WERI-Rb-1 (cell line): ENCODE data around the gene STARD3.
A peak's percentile ranks its signal among the peaks of the same experiment; 100 is the strongest.

Source experiments
- DNase-seq: peaks from one replicate; pipeline ENCODE4 v3.0.0-alpha.2; 2020
- H3K27ac ChIP-seq: fragments of 250-450 bp; sonication (Bioruptor Pico); 2 replicates; pipeline ENCODE4 v1.5.1; 2020; ENCODE audit warnings: mild to moderate bottlenecking, moderate library complexity
- H3K27me3 ChIP-seq: fragments of 250-450 bp; sonication (Bioruptor Pico); 2 replicates; pipeline ENCODE4 v1.5.1; 2021; ENCODE audit warnings: mild to moderate bottlenecking, low read depth, moderate library complexity; ENCODE audit not compliant: insufficient read depth, severe bottlenecking
- H3K36me3 ChIP-seq: fragments of 250-450 bp; sonication (Bioruptor Pico); 2 replicates; pipeline ENCODE4 v1.5.1; 2020; ENCODE audit warnings: mild to moderate bottlenecking, moderate library complexity
- H3K4me3 ChIP-seq: 2 replicates; pipeline ENCODE4 v1.5.1; 2011; ENCODE audit warnings: low read depth, mild to moderate bottlenecking, control low read depth, low read length
- H3K9me3 ChIP-seq: fragments of 250-450 bp; sonication (Bioruptor Pico); 2 replicates; pipeline ENCODE4 v1.5.1; 2021; ENCODE audit warnings: mild to moderate bottlenecking, moderate library complexity; ENCODE audit not compliant: severe bottlenecking
- TF ChIP-seq, protein P1 (sequence below): IDR thresholded peaks from 2 replicates; pipeline ENCODE4 v1.5.1; 2011; ENCODE audit warnings: low read depth, mild to moderate bottlenecking, control low read depth, inconsistent platforms, low read length

Gene STARD3

DNA sequence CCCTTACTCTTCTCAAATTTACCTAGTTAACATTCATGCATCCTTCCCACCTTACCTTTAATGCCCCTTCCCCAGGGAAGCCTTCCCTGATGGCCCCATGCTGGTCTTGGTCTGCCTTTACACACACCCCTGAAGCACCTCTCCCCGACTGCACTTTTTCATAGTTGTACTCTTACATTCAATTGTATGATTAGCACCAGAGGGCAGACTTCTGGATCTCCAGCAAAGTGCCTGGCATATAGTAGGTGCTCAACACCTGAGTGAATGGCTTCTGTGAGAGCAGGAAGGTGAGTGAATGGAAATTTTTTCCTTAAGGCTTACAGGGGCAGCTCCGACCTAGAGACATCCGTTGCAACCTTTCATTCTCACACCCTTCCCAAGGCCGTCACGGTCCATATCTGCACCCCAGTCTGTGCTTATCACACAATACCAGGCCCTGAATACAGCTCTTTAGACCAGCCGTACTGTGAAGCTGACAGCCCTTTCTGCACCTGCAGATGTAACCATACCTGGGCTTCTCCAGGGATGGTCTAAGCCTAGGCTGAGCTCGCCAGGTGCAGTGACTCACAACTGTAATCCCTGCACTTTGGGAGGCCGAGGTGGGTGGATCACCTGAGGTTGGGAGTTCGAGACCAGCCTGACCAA is 46.5 kb downstream of the STARD3 start:
- Histone ChIP-seq H3K27ac (no peak overlapping the region), H3K36me3 (peaks cover 36% of the 10 kb centered on the region), H3K9me3 (no peaks in the 10 kb centered on the region), H3K4me3 (no peak overlapping the region), H3K27me3 (no peaks in the 10 kb centered on the region)
- TF ChIP-seq, protein P1, sequence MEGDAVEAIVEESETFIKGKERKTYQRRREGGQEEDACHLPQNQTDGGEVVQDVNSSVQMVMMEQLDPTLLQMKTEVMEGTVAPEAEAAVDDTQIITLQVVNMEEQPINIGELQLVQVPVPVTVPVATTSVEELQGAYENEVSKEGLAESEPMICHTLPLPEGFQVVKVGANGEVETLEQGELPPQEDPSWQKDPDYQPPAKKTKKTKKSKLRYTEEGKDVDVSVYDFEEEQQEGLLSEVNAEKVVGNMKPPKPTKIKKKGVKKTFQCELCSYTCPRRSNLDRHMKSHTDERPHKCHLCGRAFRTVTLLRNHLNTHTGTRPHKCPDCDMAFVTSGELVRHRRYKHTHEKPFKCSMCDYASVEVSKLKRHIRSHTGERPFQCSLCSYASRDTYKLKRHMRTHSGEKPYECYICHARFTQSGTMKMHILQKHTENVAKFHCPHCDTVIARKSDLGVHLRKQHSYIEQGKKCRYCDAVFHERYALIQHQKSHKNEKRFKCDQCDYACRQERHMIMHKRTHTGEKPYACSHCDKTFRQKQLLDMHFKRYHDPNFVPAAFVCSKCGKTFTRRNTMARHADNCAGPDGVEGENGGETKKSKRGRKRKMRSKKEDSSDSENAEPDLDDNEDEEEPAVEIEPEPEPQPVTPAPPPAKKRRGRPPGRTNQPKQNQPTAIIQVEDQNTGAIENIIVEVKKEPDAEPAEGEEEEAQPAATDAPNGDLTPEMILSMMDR, result no peak
- DNase-seq, result no peak

DNA sequence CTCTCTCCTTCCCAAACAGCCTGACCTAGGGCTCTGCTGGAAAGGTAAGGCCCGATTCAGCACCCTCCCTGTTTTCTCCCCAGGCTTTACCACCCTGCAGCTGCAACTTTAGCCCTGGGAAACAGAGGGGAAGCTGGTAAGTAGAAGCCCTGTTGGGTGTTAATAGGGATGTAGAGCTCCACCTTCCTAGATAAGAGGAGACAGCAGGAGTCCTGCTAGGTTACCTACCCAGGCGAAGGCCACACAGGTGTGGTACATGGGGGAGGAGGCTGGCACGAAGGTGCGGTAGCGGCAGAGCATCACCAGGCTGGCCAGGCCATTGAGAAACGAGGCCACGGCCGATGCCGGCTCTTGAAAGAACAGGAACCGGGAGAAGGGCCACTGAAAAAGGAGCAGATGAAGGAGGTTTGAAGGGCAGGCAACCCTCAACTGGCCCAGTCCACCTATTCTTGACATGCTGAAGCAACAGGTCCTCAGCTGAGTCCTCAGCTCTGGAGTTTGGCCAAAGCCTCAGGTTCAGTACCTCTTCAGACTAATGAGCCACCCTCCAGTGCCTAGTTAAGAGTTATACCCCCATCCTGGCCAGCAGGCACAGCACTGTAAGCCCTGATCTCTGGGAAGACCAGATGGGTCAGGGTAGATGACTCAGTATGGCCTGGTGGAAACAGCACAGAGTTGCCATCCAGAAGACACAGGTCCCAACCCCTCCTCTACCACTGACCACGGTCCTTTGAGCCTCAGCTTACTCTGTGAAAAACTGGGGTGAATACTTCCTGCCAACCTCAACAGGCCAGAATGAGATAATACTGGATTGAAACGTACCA is 47.6 kb downstream of the STARD3 start:
- TF ChIP-seq, protein P1, result no peak
- DNase-seq, result no peak
- peaks cover 36% of the 10 kb centered on the region for H3K36me3 ChIP-seq
- H3K27me3 ChIP-seq, result no peaks in the 10 kb centered on the region
- H3K9me3 ChIP-seq, result no peaks in the 10 kb centered on the region
- no peak overlapping the region for H3K27ac ChIP-seq
- H3K4me3 ChIP-seq, result no peak overlapping the region

DNA sequence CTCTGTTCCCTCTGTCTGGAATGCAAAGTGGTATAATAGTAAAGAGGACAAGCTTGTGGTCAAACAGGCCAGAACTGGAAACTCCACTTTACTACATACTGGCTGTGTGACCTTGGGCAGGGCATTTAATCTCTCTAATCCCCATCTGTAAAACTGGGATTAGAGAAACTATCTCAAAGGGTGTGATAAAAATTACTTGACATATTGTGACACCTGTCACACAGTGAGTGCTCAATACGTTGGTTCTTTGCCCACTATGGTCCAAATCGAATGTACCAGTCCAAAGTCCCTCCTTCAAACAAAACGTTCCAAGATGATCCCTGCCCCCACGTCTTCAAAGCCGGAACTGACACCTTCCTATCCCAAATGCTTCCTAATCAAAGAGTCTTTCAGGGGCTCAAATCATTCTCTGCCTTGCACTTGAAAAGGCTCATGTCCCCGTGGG is 50.2 kb downstream of the STARD3 start:
- DNase-seq, result peak; percentile 69
- TF ChIP-seq, protein P1, result no peak
- no peaks in the 10 kb centered on the region for H3K27me3 ChIP-seq
- H3K27ac ChIP-seq, result peak overlapping the region; percentile 99
- H3K9me3 ChIP-seq, result no peaks in the 10 kb centered on the region
- peaks cover 26% of the 10 kb centered on the region for H3K36me3 ChIP-seq
- H3K4me3 ChIP-seq, result peak overlapping the region; percentile 66

DNA sequence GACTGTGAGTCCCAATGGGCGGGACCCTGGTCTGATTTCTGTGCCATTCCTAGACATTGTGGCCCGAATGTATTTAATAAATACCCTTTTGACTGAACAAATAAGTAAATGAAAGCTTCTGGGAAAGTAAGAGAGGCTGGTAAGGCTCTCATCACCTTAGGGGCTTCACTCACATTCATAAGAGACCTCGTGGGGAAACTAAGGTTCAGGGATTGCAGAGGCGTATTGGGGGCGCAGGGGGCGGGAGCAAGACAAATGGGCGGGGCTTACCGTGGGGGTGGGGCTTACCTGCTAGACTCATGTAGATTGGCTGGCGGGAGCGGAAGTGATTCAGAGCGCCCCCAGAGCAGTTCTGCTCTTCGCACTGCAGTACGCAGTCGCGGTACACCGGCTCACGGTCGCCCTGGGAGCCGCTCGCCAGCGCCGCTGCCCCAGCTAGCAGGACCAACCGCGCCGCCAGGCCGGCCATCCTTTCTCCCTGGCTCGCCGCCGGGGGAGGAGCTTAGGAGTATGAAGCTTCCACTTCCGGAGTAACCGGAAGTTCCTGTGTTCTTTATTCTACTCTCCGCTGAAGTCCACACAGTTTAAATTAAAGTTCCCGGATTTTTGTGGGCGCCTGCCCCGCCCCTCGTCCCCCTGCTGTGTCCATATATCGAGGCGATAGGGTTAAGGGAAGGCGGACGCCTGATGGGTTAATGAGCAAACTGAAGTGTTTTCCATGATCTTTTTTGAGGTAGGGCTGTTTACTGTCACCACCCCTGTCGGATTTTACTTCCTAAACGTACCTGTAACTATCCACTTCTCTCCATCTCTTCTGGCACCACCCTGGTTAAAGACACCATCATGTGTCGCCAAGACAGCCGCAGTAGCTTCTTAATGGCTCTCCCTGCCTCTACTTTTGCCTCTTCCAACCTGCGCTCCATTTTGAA is 50.9 kb downstream of the STARD3 start, which contains the start of gene PGAP3:
Gene PGAP3, minus strand, starts transcription at position 512 of the 929 bp plus-strand sequence. Its CDS starts 43 bp downstream, at position 469.
- peak within 1 kb of the TSS; percentile 99 for H3K27ac ChIP-seq
- no peaks in the 10 kb centered on the region for H3K9me3 ChIP-seq
- TF ChIP-seq, protein P1, result 0 out of 2 replicates have a peak, but pooled peaks have one; percentile 17
- H3K4me3 ChIP-seq, result peak within 1 kb of the TSS; percentile 66
- H3K36me3 ChIP-seq, result peaks cover 23% of the 10 kb centered on the region
- no peaks in the 10 kb centered on the region for H3K27me3 ChIP-seq
- DNase-seq, result peak; percentile 94

GRCh38 chr17:39688475-39688835 is 51.5 kb downstream of the STARD3 start:
- Histone ChIP-seq H3K9me3 (no peaks in the 10 kb centered on the region), H3K4me3 (peak overlapping the region; percentile 66), H3K27me3 (no peaks in the 10 kb centered on the region), H3K27ac (peak overlapping the region; percentile 99), H3K36me3 (peaks cover 19% of the 10 kb centered on the region)
- DNase-seq, result no peak
- TF ChIP-seq, protein P1, result no peak
